Right hindlimb (tissue), 1 donor: ENCODE measurements around the gene ABRAXAS1.

ENCODE experiments used
- DNase-seq: peaks from one replicate; pipeline ENCODE4 v3.0.0-alpha.2; 2018

Gene ABRAXAS1

DNA sequence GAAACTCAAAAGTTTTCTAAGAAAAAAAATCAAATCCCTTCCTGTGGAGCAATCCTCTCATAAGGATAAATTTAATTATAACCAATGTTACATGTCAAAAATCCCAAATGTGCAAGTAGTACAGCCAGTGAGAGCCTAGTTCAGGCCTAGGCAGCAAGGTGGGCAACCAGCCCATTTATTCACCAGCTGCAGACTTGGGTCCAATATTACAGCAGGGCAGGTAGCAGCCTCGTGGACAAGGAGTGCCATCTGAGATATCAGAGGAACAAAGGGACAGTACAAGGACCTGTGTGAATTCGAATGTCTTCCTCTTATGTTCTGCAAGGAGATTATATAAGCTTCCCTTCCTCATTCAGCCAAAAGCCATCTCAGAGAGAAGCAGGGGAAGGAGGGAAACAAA is 35.9 kb downstream of the ABRAXAS1 start:
- DNase-seq: no peak

DNA sequence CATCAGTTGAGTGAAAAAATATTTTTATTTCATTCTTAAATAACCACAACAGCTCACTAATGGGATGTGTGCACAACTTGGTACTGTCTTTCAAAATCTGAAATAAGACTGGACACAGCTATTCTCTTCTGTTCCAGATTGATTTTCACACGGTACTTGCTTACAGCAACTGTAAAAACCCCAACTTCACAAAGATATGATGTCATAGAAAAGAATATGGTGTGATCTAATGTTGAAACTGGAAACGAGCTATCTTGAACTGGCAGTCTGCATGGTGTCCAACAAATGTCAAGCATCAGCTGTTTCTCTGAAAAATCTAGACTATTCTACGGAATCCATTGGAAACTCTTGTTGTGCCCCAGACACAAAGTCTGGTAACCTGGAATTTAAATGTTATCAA is 44.0 kb downstream of the ABRAXAS1 start:
- no peak for DNase-seq

DNA sequence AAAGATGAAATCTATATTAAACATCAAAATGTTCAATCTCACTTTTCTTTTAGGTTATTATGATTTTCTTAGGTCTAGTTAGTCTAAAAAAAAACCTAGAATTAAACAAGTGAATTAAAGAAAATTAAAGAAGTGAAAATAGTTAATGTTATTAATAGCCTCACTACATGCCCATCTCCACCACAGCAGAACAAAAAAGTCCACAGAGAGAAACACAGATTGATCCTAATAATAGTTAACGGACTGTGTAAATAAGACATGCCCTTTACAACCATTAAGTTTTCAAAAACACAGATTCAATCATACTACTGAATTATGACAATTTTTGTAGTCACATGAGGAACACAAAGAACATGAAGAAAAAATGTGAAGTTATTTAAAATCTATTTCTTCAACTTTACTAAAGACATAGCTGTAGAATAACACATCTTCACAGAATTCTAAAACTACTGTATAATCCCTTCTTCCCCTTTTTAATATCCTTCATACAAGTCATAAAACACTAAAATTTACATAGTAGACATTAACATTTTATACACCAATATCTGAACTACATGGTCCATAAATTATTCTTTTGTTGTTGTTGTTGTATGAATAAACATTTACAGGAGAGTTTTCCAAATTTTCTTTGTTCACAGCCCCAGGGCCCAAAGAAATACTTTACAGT is 44.6 kb downstream of the ABRAXAS1 start:
- no peak for DNase-seq

DNA sequence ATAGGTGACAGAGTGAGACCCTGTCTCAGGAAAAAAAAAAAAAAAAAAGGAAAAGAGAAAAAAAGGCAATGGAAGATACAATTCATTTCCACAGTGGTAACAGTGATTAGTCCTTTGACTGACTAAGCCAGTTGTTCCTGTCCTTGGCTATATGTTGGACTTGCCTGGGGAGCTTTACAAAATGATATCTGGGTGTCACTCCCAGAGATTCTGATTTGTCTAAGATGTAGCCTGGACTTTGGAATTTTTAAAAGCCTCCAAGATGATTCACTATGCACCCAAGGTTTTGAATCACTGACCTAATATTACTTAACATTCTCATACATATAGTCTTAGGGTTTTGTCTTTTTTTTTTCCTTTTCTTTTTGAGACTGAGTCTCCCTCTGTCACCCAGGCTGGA is 46.2 kb downstream of the ABRAXAS1 start:
- DNase-seq: no peak

DNA sequence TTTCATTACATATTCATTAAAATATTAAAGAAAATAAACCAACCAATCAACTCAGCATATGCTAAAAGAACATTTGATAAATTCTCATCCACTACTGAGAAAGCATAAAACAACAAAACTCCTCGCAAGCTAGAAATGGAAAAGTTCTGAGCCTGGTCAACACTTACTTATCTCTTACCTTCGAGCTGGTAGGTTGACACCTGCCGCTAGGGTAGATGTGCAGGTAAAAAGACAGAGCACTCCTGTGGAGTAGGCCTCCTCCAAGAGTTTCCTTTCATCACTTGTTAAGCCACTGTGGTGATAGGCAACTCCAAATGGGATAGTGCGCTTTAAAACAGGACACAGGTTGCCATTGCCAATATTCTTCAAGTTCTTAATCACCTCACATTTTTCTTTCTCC is 48.2 kb downstream of the ABRAXAS1 start:
- DNase-seq: no peak

DNA sequence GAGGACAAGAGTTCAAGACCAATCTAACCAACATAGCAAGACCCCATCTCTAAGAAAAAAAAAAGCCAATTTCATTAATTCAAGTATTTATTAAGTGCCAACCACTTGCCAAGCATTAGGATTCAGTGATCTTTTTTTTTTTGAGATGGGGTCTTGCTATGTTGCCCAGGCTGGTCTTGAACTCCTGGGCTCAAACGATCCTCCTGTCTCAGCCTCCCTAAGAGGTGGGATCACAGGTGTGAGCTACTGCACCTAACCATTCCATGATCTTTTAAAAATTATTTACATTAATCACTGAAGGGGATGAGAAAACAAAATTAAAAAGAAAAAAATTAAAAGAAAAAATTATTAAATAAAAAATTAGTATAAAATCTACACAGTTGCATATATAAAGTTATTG is 53.7 kb downstream of the ABRAXAS1 start:
- DNase-seq: no peak

DNA sequence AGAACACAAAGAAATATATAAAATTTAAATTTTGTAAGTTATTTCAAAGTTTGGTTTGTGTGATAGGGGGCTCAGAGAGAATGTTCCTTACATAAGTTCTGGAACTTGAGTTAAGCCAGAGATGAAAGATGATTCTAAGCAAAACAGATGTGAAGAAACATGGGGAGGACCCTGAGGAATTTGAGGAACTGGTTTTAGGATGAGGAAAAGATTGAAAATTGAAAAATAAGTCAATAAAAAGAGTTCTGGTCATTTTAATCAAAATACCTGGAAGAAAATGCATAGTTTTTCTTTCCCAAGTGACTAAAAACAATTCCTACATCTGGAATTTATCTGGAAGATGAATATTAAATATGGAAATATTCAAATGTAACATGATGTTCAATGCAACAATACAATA is 66.7 kb downstream of the ABRAXAS1 start:
- no peak for DNase-seq

DNA sequence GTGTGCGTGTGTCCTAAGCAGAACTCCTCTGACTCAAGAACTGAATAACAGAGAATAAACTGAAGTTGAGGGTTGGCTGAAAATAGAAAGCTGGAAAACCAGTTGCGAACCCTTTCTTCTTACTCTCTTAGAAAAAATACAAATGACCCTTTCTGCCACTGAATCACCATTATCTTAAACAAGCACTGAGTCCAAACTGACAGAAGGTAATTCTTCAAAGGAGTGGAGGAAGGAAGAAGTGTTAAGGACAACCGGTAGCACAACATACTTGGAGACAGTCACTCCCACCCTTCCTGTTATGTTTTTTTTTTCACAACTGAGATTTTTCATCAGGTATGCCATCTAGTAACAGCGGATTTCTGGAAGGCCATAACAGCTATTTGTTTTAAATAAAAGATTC is 67.3 kb downstream of the ABRAXAS1 start:
- no peak for DNase-seq

DNA sequence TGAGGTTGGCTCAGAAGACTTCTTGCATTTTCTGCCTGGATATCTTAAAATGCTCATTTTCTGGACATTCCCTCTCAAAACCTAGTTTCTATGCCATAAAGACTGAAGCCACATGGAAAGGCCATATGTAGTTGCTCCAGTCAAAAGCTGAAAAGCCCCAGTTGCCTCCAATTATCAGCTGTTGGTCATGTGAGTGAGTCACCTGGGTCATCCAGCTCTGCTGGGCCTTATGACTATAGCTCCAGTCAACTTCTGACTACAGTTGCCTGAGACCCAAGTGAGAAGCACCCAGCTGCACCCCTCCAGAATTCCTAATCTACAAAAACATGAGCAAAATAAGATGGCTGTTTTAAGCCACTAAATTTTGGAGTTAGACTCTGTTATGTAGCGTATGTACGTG is 71.2 kb downstream of the ABRAXAS1 start:
- DNase-seq: no peak
